Retina (tissue), 1 donor: ENCODE measurements around the gene PYGM.

Experiments used
- DNase-seq: peaks from one replicate; pipeline ENCODE4 v3.0.0-alpha.2; 2016

The PYGM gene

DNA sequence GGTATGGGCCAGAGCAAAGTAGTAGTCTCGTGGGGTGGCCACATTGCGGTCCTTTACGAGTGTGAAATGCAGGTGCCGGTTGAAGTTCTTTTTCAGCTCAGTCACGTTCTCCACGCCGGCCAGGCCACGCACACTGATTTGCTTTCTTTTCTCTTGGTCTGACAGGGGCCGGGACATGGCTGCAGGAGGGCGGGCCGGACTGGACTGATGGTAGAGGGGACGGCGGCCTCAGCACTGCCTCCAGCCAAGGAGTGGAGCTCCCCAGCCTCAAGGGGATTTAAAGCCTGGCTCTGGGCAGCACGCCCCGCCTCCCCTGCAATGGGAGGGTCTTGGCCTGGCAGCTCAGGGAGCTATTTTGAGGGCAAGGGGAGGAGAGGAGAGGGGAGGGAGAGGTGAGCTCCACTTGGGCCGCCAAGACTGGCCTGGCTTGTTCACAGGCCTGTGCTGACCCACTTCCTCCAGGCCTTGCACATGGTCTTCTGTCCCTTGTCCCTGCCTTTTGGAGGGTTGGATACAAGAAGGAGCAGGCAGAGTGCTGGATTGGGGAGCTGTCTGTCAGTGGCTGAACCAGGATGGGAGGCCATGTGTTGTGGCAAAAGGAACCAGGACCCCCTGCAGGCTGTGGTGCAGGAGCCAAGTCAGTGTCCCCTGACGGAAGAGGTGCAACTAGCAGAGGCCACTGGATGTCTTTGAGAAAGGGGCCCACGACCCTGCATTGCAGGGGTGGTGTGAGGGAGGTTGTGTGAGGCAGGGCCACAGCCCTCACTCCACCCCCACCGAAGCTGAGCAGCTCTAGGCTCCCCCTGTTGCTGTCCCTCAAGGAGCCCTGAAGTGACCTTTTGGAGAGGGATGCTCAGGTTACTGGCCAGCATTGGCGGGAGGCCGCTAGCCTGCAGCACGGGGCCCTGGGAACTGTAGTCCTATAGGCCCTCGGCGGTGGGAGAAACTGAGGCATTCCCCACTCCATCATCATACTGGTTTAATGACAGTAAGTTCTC, at the start of gene PYGM:
Gene PYGM (minus strand): TSS at position 253 of the 998 bp plus-strand sequence. CDS start 76 bp downstream, at position 177.
- peak; percentile 84 for DNase-seq

DNA sequence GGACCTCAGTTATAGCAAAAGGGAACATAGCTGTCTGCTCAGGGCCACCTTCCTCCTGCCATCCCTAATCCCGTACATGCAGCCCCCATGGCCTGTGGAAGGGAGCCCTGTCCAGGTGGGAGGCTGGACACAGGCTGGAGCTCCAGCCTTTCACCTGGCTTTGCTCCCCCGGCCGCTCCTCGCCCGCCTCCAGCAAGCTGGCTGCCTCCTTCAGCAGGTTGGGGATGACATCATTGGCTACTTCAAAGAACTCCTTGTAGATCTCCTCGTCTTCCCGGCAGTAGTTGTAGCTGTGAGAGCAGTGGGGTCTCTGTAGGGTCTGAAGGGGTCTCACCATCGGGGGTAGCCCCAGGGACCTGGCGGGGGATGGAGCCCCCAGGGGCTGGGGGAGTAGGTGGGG, 45.7 kb upstream of the PYGM start:
- no peak for DNase-seq

DNA sequence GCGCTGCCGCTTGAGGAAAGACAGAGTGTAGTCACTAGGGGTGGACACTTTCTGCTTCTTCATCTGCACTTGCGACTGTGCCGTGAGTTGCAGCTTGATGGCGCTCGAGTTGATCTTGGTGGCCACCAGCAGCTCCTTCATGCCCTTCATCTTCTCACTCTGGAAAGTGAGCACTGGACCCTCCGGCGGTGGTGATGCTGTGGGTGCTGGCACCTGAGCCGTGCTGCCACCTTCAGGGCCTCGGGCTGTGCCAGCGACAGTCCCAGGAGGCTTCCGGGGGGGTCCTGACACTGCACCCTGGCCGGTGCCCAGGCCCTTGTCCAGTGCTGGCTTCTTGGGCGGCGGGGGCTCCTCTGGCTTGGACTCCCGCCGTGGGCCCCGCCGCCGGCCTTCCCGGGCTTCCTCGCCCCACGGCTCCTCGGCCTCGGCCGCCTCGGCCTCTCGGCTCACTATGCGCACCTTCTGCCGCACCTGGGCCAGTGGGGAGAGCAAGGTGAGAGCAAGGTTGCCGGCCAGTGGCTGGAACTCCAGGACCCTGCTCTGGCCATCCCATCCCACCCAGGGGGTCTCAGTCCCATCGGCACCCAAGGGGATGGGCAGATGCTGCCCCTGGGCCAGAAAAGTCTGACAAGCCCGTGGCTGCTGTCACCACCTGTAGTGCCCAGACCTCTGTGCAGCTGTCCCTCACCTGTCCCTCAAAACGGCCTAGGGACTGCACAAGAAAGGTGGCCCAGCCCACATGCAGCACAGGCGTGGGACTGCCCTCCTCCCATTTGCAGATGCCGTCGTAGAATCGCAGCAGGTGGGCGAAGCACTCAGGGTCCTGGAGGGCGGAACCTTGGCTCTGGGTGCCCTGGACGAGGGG, 44.8 kb upstream of the PYGM start:
- no peak for DNase-seq

DNA sequence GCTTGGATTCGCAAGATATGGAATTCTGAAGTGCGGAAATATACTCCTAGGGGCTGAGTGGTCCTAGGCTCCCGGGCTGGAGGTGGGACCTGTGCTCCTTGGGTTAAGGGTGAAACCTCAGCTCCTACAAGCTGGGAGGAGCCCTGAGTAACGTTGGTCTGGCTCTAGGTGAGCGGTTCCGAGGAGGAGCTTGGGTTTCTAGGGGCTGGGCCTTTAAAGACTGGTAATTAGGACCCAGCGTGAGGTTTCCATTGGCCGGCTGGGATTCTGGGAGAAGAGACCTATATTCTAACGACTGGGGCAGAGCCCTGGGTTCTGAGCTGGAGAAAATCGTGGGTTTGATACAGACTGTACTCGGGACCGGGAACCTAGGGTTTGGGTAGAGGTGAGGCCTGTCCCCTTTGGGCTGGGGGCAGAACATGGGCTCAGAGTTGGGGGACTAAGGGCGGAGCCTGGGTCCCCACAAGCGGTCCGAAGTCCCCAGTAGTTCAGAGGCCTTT, 44.1 kb upstream of the PYGM start:
- DNase-seq, result no peak

DNA sequence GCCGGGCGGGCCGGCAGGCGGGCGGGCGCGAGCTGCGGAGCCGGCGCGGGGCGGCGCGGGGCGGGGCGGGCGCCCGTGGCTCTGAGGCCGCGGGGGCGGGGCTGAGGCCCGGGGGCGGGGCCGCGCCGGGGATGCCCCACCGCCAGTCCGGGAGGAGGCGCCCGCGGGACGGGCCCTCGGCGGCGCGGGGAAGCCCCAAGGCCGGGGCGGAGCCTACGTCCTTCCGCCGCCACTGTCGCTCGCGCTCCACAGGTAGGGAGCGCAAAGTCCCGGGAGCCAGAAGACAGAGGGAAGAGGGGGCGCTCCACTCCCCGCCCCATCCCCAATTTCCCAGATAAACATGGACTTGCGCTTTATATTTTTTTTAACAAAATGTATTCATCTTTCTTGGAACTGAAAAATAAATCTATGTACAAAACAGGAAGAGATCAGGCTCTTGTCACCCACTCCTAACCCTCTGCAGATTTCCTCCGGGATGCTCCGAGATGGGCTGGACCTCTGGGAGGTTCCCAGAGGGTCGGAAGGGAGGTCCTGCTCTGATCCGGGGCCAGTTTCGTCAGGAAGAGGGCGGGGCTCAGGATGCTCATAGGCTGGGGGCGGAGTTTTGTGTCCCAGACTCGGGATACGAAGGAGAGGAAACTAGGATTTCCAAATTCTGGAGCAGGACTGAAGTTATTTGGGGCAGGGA, 43.5 kb upstream of the PYGM start, which contains the start of gene MAP4K2:
Gene MAP4K2 (minus strand): TSS at position 57 of the 688 bp plus-strand sequence. CDS start 65 bp downstream, outside the sequence.
- DNase-seq, result peak; percentile 80

DNA sequence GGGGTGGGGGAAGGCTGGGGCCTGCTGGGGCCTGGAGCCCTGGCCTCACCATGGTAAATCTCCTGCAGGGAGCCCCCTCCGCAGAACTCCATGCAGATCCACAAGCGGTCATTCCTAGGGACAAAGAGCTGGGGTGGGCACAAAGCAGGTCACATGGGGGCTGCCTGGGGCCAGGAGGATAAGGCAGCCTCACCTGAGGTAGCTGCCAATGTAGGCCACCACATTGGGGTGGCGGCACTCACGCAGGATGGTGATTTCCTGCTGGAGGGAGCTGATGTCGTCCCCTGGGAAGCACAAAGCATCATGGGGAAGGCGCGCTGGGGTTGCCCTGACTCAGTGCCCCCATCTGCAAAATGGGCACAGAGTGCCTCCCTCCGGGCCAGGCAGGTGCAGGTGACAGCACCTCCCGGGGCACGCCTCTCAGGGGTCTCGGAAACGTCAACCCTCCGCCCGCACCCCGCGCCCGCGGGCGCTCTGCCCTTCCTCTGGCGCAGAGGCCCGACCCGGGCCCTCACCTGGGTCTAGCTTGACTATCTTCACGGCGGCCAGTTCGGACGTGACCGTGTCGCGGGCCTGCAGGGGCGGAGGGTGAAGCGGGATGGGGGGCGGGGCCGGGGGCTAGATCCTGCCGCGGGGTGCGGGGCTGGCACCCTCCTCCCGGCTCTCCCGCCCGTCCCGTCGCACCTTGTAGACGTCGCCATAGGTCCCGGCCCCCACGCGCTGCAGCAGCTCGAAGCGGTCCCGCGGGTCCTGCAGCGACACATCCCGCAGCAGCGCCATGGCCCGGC, 42.8 kb upstream of the PYGM start:
- DNase-seq, result peak; percentile 41

DNA sequence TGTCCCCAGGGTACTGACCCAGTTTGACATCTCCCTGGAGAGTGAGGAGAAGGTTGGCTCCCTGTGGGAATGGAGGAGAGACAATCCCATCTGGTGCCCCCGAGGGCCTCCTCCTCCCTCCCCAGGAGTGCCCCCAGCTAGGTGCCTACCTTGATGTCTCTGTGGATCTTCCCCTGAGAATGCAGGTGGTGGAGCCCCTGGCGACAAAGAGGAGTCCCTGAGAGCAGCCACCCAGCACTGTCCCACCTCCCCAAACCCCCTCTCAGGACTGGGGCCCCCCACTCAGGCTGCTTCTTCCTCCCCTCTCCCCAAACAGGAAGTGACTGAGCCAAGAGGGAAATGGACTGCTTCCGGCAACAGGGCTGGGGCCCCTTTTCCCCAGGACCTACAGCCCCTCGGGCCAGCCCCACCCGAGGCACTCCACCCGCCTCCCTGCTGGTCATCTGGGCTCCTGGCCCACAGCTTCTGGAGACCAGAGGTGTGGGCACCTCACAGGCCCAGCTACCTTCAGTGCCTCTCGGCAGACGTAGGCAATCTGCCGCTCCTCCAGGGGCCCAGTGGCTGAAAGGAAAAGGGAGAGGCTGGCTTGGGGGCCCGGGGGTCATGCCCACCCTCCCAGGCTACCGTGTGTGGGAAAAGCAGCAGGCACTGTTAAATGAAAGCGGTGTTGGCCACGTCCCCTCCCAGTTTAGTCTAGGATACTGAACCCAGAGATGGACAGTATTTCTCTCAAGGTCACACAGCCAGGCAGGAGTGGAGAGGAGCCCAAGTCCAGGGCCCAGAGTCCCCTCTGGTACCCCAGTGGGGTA, 42.0 kb upstream of the PYGM start:
- DNase-seq, result no peak

DNA sequence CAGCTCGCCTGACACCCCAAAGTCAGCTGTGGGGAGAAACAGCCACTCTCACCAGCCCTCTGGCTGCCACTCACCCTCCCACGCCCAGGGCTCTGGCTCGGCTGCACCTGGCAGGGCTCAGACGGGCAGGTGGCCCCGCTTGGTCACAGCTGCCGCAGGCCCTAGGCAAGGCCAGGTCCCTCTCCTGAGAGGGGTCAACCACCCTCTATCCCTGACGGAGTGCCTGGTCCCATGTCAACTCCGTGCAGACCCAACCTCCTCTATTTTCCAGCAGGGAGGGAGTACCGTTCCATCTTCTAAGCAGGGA, 41.3 kb upstream of the PYGM start:
- peak; percentile 7 for DNase-seq

DNA sequence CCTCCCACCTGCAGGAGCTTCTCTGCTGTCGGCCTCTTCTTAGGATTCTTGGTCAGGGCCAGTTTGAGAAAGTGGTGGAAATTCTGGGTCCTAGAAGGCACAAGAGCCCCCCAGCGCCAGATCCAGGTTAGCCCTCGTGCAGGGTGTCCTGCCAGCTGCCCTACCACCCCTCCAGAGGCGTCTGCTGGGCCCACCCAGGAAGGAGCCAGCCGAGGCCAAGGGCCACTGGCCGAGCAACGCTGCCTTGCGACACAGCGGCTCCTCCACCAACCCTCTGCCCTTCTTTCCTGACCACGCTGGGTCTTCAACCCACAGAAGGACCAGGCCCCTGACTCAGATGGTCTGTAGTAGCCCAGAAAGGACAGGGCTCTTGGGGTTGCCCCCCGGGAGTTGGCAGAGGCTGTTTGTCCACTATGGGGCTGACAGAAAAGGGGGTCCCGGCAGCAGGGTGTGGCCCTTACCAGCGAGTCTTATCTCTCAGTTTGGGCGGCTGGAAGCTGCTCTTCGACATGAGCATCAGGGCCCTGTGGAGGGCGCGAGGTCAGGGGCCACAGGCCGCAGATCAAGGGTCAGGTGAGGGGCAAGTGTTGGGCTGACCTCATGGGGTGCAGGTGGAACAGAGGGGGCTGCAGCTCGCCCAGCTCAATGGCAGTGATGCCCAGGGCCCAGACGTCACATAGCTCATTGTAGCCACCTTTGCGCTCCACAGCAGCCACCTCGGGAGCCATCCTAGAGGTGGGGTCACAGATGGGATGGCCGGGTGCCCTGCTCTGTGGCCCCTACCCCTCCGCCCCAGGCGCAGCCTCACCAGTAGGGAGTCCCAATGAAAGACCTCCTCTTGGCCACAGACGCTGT, 40.8 kb upstream of the PYGM start:
- DNase-seq, result peak; percentile 6

DNA sequence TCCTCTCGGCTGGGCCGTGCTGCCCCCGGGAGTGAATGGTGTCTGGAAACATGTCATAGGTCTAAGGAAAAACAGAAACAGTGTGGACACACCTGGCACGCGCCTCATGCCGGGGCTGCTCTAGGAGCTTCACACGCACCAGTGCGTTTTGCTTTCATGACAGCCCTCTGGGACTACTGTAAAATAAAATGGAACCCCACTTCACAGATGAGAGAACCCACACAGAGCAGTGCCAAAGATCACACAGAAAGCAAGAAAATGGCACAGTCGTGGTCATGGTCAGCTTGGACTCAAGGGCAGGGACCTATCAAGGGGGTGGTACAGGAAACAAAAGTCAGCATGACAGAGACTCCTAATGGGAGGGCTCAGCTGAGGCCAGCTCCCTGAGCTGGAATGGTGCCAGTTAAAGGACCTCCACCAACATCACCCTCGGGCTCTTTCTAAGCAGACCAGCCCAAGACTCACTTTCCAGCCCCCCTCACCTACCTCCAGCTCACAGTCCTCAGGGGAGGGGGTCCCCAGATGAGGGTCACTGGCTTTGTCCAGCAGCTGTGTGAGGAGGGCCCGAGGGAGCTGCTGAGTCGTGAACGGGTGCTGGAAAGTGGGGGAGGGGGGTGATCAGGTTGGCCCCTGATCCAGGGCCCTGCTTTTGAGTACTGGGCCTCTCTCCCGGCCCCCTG, 40.0 kb upstream of the PYGM start:
- peak; percentile 24 for DNase-seq

DNA sequence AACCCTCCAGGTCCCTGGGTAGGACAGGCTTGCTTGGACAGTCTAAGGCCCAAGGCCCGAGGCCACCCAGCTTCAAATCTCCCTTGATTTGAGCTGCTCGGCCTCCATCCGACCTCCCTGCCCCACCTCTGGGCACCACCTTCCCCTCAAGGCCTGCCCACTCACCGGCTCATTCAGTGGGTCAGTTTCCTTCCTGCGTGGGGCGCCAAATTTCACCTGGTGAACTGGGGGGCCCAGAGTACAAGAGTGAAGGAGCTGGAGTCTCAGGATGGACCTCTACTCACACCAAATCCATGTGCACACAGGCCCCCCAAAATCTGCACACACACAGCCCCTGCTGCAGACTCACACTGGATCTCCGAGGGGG, 39.5 kb upstream of the PYGM start:
- no peak for DNase-seq

DNA sequence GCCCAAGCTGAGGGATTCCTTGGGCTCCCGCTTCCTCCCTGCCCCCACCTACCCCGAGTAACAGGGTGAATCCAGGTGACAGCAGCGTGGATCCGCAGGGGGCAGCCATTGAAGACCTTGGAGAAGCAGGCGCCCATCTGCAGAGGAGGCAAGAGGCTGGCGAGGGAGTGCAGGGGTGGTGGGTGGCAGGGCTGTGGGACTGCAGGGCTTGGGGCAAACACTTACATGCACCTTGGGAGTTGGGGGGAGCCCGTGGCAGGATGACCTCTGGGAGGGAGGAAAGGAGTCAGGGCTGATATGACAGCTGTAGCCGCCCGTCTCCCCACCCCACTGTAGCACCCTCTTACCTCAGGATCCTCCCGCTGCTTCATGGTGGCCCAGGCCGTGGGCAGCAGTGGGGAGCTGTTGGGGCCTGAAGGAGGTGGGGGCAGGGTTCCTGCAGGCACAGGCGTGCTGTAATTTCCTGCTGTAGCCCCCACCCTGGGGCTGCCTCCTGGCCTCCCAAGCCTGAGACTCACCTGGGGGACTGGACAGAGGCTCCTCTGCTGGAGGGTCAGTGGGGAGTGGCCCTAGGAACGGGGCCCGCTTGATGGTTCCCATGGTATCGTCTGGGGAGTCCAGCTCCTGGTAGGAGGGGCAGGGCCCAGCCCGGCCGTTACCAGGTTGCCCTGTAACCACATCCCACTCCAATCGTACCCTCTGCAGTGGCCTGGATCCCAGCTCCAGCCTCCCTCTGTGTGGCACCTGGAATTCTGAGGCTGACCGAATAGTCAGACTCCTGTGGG, 37.2 kb upstream of the PYGM start:
- no peak for DNase-seq

DNA sequence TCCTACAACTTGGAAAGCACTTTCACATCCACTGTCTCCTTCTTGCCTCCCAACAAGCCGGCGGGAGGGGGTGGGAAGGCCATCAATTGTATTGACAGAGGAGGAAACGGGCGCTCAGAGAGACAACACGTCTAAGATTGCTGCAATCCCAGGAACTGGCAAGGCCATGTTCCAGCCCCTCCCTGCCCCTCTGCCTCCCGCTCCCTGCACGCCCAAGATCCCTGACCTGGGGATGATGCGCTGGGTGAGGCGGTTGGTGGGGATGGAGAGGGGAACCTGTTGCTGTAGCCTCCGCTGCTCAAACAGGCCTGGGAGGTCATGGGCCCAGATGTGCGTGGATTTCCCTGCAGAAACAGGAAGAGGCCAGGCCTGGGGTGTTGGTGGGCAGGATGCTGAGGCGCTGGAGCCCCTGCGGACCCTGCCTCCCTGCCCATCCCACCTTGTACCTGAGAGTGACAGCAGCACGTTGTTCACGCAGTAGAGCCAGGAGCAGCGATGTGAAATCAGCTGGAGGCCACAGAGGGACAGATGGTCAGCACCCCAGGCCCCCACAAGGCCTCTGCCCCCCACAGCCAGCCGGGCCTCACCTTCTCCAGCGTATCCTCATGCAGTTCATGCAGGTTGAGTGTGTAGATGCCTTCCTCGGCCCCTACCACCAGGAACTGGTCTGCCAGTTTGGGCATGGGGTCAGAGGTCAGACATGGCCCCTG, 36.4 kb upstream of the PYGM start:
- no peak for DNase-seq

DNA sequence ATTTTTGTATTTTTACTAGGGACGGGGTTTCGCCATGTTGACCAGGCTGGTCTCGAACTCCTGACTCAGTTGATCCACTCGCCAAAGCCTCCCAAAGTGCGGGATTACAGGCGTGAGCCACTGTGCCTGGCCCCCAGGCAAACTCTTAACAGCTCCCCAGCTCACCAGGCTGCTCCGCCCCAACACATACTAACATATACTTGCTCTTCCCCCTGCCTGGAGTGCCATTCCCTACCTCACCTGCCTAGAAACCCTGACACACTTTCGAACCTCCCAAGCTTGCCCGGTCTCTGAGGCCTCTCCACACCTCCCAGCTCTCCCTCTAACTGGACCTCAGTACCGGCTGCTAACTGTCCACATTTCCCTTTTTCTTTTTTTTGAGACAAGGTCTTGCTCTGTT, 34.8 kb upstream of the PYGM start:
- no peak for DNase-seq

DNA sequence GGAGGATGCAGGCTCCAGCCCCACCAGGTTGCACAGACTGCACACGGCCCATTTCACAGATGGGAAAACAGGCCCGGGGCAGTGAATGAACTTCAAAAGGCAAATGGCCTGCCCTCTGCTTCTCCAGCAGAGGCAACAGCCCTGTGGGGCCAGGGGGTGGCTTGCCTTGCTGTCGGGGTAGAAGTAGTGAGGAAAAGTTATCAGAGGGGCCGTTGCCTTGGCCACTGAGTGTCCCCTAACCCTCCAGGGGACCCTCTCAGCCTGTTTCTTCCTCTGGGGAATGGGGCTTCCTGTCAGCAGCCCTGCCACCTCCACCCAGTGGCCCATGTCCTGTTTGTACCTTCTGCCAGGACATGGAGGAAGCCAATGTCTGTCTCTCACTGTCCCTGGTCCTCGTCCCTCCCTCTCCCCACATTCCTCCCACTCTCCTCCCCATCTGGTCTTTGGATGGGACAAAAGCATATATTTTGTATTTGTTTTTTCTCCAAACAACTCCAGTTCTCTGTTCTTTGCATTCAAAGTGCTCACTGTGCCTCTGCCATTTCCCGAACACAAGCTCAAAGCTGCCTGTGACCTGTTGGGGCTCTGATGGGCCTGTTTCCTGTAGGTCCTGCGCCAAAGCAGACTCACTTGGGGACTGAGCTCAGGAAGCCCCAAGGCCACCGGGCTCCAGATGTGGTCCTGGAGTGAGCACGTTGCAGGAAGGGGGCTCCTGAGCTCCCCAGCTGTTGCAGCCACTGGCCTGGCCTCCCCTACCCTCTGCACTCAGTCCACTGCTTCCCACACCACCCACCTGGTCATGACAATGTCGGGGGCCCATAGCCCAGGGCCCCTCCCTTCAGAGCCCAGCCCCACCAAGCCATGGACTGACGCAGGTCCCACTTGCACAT, 33.7 kb upstream of the PYGM start:
- DNase-seq, result no peak

DNA sequence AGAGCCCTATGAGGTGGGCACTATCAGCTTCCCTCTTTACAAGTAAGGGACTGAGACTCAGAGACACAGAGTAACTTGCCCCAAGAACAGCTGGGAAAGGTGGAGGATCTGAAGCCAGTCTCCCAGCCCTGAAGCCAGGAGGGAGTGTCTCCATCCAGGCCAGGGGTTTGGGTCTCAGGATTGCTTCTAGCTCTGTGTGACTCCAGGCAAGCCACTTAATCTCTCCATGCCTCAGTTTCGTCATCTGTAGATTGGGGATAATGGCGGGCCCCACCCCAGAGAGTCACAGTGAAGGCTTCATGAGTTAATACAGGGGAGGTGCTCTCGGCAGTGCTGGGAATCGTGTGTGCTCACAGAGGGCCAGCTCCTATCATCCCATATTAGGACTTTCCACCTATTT, 32.7 kb upstream of the PYGM start:
- no peak for DNase-seq

DNA sequence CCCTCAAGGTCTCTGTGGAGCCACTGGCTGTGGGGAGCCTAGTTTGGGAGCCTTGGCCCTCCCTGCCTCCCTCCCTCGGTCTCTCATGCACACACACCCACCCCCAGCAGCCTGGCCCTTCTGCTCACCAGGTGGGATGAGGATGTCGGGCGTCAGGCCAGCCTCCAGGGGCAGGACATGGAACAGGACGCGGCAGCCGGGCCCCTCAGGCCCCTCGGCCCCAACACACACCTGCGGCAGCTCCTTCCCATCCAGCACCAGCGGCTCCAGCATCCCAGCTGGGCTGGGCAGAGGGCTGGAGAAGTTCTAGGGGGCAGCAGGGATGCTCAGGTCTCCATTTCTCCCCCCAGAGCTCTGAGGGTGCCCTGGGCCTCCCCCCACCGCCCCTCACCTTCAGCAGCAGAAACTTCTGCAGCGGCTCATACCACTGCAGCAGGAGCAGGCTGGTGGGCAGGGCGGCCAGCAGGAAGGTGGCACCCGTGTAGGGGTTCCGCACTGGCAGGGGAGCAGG, 32.1 kb upstream of the PYGM start:
- no peak for DNase-seq
